LNCAP (cell line): ENCODE measurements around the gene PHKB.

Source experiments
- CTCF ChIP-seq: fragments of 450-650 bp; IDR thresholded peaks from 2 replicates; pipeline ENCODE4 v1.5.1; 2017; ENCODE audit warnings: mild to moderate bottlenecking

The PHKB gene

GRCh38 chr16:47465919-47466630 lies 4.9 kb downstream of the PHKB start:
- no peak for TF ChIP-seq CTCF

DNA sequence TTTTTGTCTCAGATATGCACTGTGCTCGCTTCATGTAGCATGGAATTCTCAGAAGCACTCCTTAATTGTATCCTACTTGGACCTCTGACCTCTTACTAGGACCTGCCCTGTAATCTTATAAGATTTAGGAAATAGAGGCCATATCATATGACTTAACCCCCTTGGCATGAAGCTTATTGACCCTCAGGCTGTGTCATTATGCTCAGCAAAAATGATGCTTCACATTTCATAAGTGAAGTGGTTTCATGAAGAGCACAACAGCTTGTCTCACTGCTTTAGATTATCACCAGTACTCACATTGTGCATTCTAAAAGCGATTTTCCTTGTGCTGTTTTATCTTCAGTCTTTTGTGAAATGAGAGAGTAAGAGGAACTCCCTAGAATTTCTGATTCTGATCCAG lies 6.4 kb downstream of the PHKB start:
- no peak for TF ChIP-seq CTCF

DNA sequence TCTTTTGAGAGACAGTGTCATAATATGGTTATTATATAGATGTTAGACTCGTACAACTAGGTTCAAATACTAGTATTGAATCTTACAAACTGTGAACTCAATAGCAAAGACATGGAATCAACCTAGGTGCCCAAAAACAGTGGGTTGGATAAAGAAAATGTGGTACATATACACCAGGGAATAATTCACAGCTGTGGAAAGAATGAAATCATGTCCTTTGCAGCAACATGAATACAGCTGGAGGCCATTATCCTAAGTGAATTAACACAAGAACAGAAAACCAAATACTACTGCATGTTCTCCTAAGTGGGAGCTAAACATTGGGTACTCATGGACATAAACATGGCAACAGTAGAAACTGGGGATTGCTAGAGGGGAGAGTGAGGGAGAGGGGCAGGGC lies 8.1 kb downstream of the PHKB start:
- TF ChIP-seq CTCF, result no peak

DNA sequence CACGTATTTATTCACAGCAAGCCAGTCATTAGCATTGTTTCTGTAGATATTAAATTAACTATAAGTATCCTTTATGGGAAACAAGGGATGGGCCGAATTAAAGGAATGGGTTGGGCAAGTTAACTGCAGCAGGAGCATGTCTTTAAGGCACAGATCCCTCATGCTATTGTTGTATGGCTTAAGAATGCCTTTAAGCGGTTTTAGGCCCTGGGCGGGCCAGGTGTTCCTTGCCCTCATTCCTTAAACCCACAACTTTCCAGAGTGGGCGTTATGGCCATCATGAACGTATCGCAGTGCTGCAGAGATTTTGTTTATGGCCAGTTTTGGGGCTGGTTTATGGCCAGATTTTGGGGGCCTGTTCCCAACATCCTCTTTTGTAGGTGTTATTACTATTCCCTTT lies 9.1 kb downstream of the PHKB start:
- TF ChIP-seq CTCF, result no peak

DNA sequence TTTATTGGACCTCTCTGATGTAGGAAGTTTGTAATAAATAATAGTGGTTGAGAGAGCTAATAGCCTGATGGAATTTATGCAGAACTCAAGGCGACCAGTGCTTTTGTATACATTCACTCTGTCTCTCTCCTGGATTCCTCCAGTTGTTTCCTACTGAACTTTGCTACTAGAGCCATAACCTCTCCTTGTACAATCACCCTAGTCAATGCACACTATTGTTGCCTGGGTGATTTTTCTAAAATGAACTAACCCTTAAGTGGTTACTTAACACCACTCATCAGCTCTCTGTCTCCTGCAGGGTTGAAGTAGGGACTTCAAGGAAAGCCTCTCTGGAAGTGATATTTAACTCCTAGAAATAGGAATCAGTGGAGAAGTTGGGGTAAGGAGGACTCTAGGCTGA lies 9.7 kb downstream of the PHKB start:
- no peak for TF ChIP-seq CTCF

DNA sequence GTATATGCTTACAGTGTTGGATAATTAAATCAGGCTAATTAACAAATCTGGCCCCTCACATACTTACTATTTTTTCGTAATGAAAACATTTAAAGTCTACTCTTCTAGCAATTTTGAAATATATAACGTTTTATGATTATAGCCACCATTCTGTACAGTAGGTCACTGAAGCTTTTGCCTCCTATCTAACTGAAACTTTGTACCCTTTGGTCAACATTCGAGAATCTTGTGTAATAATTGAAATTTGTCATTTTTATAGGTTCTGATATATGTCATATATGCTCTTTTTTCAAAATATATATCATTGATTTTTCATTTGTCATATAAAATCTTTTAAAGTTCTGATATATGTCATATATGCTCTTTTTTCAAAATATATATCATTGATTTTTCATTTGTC lies 12.7 kb downstream of the PHKB start:
- TF ChIP-seq CTCF, result no peak

DNA sequence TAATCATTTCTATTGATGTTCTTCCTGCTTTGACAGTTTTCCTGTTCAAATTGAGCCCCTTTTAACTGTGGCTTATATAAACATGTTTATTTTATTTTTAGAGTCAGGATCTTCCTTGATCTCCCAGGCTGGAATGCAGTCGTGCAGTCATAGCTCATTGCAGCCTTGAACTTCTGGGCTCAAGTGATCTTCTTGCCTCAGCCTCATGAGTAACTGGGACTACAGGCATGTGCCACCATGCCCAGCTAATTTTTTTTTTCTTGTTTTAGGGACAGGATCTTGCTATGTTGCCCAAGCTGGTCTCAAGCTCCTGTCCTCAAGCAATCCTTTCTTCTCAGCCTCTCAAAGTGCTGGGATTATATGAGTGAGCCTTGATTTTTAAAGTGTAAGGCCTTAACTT lies 14.7 kb downstream of the PHKB start:
- no peak for TF ChIP-seq CTCF
